SK-N-SH (cell line): ENCODE measurements around the gene PRUNE1. TPM values are rescaled to one million over a fixed set of nuclear protein-coding genes. Genes with fewer than 3 reads are reported as not detected.

Experiments used
- CTCF ChIA-PET: fragments of 300-600, 350-600 bp; formaldehyde crosslinking; extraction: SDS; loops from one replicate; lab custom pipeline; 2021; lab: Yijun Ruan, JAX
- POLR2A ChIA-PET: fragments of 350-600 bp; sonication (Branson Sonifier 250); formaldehyde crosslinking; extraction: SDS; loops from one replicate; lab custom pipeline; 2020; ENCODE audit warnings: antibody characterized with exemption, inconsistent platforms; lab: Yijun Ruan, JAX
- DNase-seq: peaks from one replicate; pipeline ENCODE4 v3.0.0; 2012
- H2AFZ ChIP-seq: fragments of 200-600 bp; sonication (generic); 2 replicates; pipeline ENCODE4 v1.8.1; 2016; ENCODE audit warnings: antibody characterized with exemption, mild to moderate bottlenecking, low read depth
- H3F3A ChIP-seq: fragments of 200-600 bp; sonication (generic); replicated peaks from 2 replicates; pipeline ENCODE3; 2016; ENCODE audit warnings: antibody characterized with exemption, mild to moderate bottlenecking; ENCODE audit not compliant: insufficient read depth
- H3K27ac ChIP-seq, 2 experiments: fragments of 200-500 bp in 1 of 2; fragments of 200-600 bp in 1 of 2; sonication (Bioruptor generic) in 1 of 2; sonication (generic), shearing (Covaris generic) in 1 of 2; 2 replicates each; pipeline versions ENCODE4 v1.5.1 to v1.6.1; 2014 to 2016; ENCODE audit warnings: low read depth in 2 of 2, inconsistent platforms in 1 of 2, low read length in 1 of 2, mild to moderate bottlenecking in 1 of 2, mixed read lengths in 1 of 2
- H3K27me3 ChIP-seq: fragments of 200-600 bp; sonication (generic), shearing (Covaris generic); 2 replicates; pipeline ENCODE4 v1.6.1; 2016; ENCODE audit warnings: mixed run types; ENCODE audit not compliant: insufficient read depth
- H3K36me3 ChIP-seq, 2 experiments: fragments of 200-500 bp in 1 of 2; fragments of 200-600 bp in 1 of 2; sonication (Bioruptor generic) in 1 of 2; sonication (generic) in 1 of 2; replicated peaks in 1 of 2; 2 replicates each; pipeline versions ENCODE3 to v1.5.1; 2014 to 2016; ENCODE audit warnings: low read length in 1 of 2, mild to moderate bottlenecking in 1 of 2; ENCODE audit not compliant: insufficient read depth in 2 of 2, control insufficient read depth in 1 of 2
- H3K4me1 ChIP-seq, 2 experiments: fragments of 200-500 bp in 1 of 2; fragments of 200-600 bp in 1 of 2; sonication (Bioruptor generic) in 1 of 2; sonication (generic), shearing (Covaris generic) in 1 of 2; 2 replicates each; pipeline versions ENCODE4 v1.5.1 to v1.6.1; 2014 to 2016; ENCODE audit warnings: low read depth in 1 of 2, low read length in 1 of 2, mixed run types in 1 of 2; ENCODE audit not compliant: insufficient read depth in 2 of 2, control insufficient read depth in 1 of 2
- H3K4me2 ChIP-seq: fragments of 200-600 bp; sonication (generic), shearing (Covaris generic); 2 replicates; pipeline ENCODE4 v1.6.1; 2017; ENCODE audit warnings: mixed run types
- H3K4me3 ChIP-seq, 2 experiments: fragments of 200-500 bp in 1 of 2; fragments of 200-600 bp in 1 of 2; sonication (Bioruptor generic) in 1 of 2; sonication (generic), shearing (Covaris generic) in 1 of 2; 2 replicates each; pipeline versions ENCODE4 v1.5.1 to v1.8.1; 2014 to 2016; ENCODE audit warnings: low read depth in 2 of 2, inconsistent platforms in 1 of 2, low read length in 1 of 2, mild to moderate bottlenecking in 1 of 2, mixed read lengths in 1 of 2, moderate library complexity in 1 of 2
- H3K79me2 ChIP-seq: fragments of 200-600 bp; sonication (generic); 2 replicates; pipeline ENCODE4 v1.8.1; 2017; ENCODE audit warnings: mild to moderate bottlenecking; ENCODE audit not compliant: insufficient read depth
- H3K9ac ChIP-seq: fragments of 200-600 bp; sonication (generic); 2 replicates; pipeline ENCODE4 v1.6.1; 2017; ENCODE audit warnings: mixed run types
- H3K9me2 ChIP-seq: fragments of 200-600 bp; sonication (generic); 2 replicates; pipeline ENCODE4 v1.6.1; 2017; ENCODE audit warnings: mixed run types
- H3K9me3 ChIP-seq: fragments of 200-600 bp; sonication (generic); 2 replicates; pipeline ENCODE4 v1.6.1; 2017; ENCODE audit warnings: mixed run types, mild to moderate bottlenecking, moderate library complexity
- H4K20me1 ChIP-seq: fragments of 200-600 bp; sonication (generic); 2 replicates; pipeline ENCODE4 v1.6.1; 2017; ENCODE audit warnings: mild to moderate bottlenecking, mixed run types; ENCODE audit not compliant: insufficient read depth
- CTCF ChIP-seq: fragments of 200-600 bp; sonication (generic); IDR thresholded peaks from 2 replicates; pipeline ENCODE4 v1.6.1; 2017; ENCODE audit warnings: antibody characterized with exemption, mild to moderate bottlenecking, moderate library complexity
- EZH2phosphoT487 ChIP-seq: fragments of 200-600 bp; sonication (generic); IDR thresholded peaks from 2 replicates; pipeline ENCODE4 v1.6.1; 2017; ENCODE audit warnings: low read depth, mixed run types, mild to moderate bottlenecking, antibody characterized with exemption, moderate library complexity, borderline replicate concordance
- FOXJ3 ChIP-seq: sonication (generic); formaldehyde crosslinking; IDR thresholded peaks from 2 replicates; pipeline ENCODE4 v1.5.1; 2020; ENCODE audit warnings: mild to moderate bottlenecking, missing genetic modification reagents
- JUND ChIP-seq: IDR thresholded peaks from 2 replicates; pipeline ENCODE4 v1.4.0; 2012
- MEF2A ChIP-seq: IDR thresholded peaks from 2 replicates; pipeline ENCODE4 v1.4.0; 2012; ENCODE audit warnings: low read depth, borderline replicate concordance
- MXI1 ChIP-seq: IDR thresholded peaks from 2 replicates; pipeline ENCODE4 v1.6.1; 2012; ENCODE audit warnings: mild to moderate bottlenecking, low read depth, low read length, improper control_type of control experiment
- NRF1 ChIP-seq: IDR thresholded peaks from 2 replicates; pipeline ENCODE4 v1.6.1; 2012; ENCODE audit warnings: low read depth, mild to moderate bottlenecking, low read length
- PBX3 ChIP-seq: IDR thresholded peaks from 2 replicates; pipeline ENCODE4; 2012
- POLR2AphosphoS5 ChIP-seq: IDR thresholded peaks from 2 replicates; pipeline ENCODE4 v1.6.1; 2012; ENCODE audit warnings: low read depth, low read length
- RAD21 ChIP-seq: IDR thresholded peaks from 2 replicates; pipeline ENCODE4 v1.6.1; 2012; ENCODE audit warnings: mild to moderate bottlenecking, low read length
- REST ChIP-seq: IDR thresholded peaks from 2 replicates; pipeline ENCODE4 v1.6.1; 2012; ENCODE audit warnings: mild to moderate bottlenecking, low read depth, low read length, moderate library complexity
- RFX5 ChIP-seq: IDR thresholded peaks from 2 replicates; pipeline ENCODE4 v1.6.1; 2012; ENCODE audit warnings: mild to moderate bottlenecking, improper control_type of control experiment, low read length
- RXRA ChIP-seq: IDR thresholded peaks from 2 replicates; pipeline ENCODE4 v1.4.0; 2012; ENCODE audit warnings: low read depth, mild to moderate bottlenecking, borderline replicate concordance
- SMC3 ChIP-seq: IDR thresholded peaks from 2 replicates; pipeline ENCODE4 v1.6.1; 2012; ENCODE audit warnings: low read depth, low read length, improper control_type of control experiment
- TAF1 ChIP-seq: IDR thresholded peaks from 2 replicates; pipeline ENCODE4 v1.6.1; 2012; ENCODE audit warnings: low read depth, mild to moderate bottlenecking, low read length, moderate library complexity, borderline replicate concordance
- TEAD4 ChIP-seq: IDR thresholded peaks from 2 replicates; pipeline ENCODE4 v1.4.0; 2012; ENCODE audit warnings: mild to moderate bottlenecking, borderline replicate concordance; ENCODE audit not compliant: insufficient read depth
- YY1 ChIP-seq: IDR thresholded peaks from 2 replicates; pipeline ENCODE4 v1.4.0; 2012; ENCODE audit warnings: low read depth, mild to moderate bottlenecking
- ZBTB33 ChIP-seq: IDR thresholded peaks from 2 replicates; pipeline ENCODE4 v1.4.0; 2012; ENCODE audit warnings: low read depth, borderline replicate concordance
- WGBS: methylation state at CpG from one replicate; pipeline ENCODE4 v1.1.6; 2017; ENCODE audit warnings: low lambda C conversion rate; 5-methylcytosine and 5-hydroxymethylcytosine counted together
- polyA plus RNA-seq, 3 experiments: library from polyadenylated mRNA; depleted of rRNA; stranded (reverse); fragments of >200 nt; gene quantifications; 2 replicates each; pipeline ENCODE4 v1.2.3, GENCODE V29; 2012

PRUNE1 gene
- polyA plus RNA-seq, 1 of the 3 experiments (the other 2 are of a cell fraction) = 7.3 TPM

- H3F3A ChIP-seq = peaks cover 20% of the 10 kb centered on the region
- TF ChIP-seq POLR2AphosphoS5 (no peak), NRF1 (no peak), MXI1 (no peak), RAD21 (no peak), CTCF (no peak), SMC3 (no peak), EZH2phosphoT487 (no peak), MEF2A (no peak), JUND (no peak), TEAD4 (no peak), RFX5 (no peak), REST (no peak), YY1 (no peak), FOXJ3 (CRISPR knock-in tag) (no peak), PBX3 (no peak), TAF1 (no peak), RXRA (no peak), ZBTB33 (no peak)
- H3K27me3 ChIP-seq = no peaks in the 10 kb centered on the region
- 97% methylated on average over 4 of the region's 6 CpGs for WGBS
- no peak overlapping the region for H2AFZ ChIP-seq
- H3K79me2 ChIP-seq = no peaks in the 10 kb centered on the region
- no peak for DNase-seq
- H3K4me3 ChIP-seq = no peak overlapping the region
- peaks cover 23 to 24% of the 10 kb centered on the region in 2 experiments for H3K4me1 ChIP-seq
- H3K36me3 ChIP-seq = no peaks in the 10 kb centered on the region
- POLR2A ChIA-PET = interaction anchor here (1.7 kb wide), 1 partner anchor 25 kb away, joined by 5 read pairs; the partner anchor contains the start of gene MINDY1
- no peak overlapping the region for H3K4me2 ChIP-seq
- no peak overlapping the region for H3K9ac ChIP-seq
- CTCF ChIA-PET = interaction anchor here (0.9 to 17.0 kb wide), 4 partner anchors 11 to 66 kb away, joined by 3 to 371 read pairs (median 8); partner anchors contain the start of genes C1orf56 and MINDY1
- H3K9me2 ChIP-seq = no peaks in the 10 kb centered on the region
- no peak overlapping the region for H3K27ac ChIP-seq
- H4K20me1 ChIP-seq = no peaks in the 10 kb centered on the region
- no peaks in the 10 kb centered on the region for H3K9me3 ChIP-seq
Measured at GRCh38 chr1:150981177-150981804, 27.0 kb upstream of the PRUNE1 start.
